ENCODE measurements around the gene RARS2. TPM values are rescaled to one million over a fixed set of nuclear protein-coding genes. Genes with fewer than 3 reads are reported as not detected.
A peak's percentile ranks its signal among the peaks of the same experiment; 100 is the strongest.

The RARS2 gene
- total and polyA plus RNA-seq, 2 donors from 2014 or later, result 23.4 to 31.7 TPM

- intact Hi-C loops (cut with DNase I), result no loop called here
- no peak overlapping the region for H3K9ac ChIP-seq (ENCODE audit: low read length in 3 of 3)
- TF ChIP-seq, protein P1, sequence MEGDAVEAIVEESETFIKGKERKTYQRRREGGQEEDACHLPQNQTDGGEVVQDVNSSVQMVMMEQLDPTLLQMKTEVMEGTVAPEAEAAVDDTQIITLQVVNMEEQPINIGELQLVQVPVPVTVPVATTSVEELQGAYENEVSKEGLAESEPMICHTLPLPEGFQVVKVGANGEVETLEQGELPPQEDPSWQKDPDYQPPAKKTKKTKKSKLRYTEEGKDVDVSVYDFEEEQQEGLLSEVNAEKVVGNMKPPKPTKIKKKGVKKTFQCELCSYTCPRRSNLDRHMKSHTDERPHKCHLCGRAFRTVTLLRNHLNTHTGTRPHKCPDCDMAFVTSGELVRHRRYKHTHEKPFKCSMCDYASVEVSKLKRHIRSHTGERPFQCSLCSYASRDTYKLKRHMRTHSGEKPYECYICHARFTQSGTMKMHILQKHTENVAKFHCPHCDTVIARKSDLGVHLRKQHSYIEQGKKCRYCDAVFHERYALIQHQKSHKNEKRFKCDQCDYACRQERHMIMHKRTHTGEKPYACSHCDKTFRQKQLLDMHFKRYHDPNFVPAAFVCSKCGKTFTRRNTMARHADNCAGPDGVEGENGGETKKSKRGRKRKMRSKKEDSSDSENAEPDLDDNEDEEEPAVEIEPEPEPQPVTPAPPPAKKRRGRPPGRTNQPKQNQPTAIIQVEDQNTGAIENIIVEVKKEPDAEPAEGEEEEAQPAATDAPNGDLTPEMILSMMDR (IDR thresholded peaks at IDR 0.05; ENCODE audit: borderline replicate concordance, extremely low read depth, insufficient read depth), result no peak
- H3K36me3 ChIP-seq (ENCODE audit: control insufficient read depth in 2 of 3, insufficient read depth in 3 of 3, low read length in 3 of 3), result no peaks in the 10 kb centered on the region
- H3K27ac ChIP-seq (ENCODE audit: low read depth in 2 of 2, low read length in 2 of 2), result no peak overlapping the region
- no peak for DNase-seq
- no peak for FAIRE-seq
- no peaks in the 10 kb centered on the region for H3K9me3 ChIP-seq (ENCODE audit: control insufficient read depth in 2 of 3, insufficient read depth in 1 of 3, low read length in 3 of 3)
- H3K27me3 ChIP-seq (ENCODE audit: control insufficient read depth, insufficient read depth, low read length), result no peaks in the 10 kb centered on the region
- peaks cover 0 to 3% (median 0%) of the 10 kb centered on the region in 3 donors for H3K4me1 ChIP-seq (ENCODE audit: control insufficient read depth in 2 of 3, insufficient read depth in 2 of 3, low read depth in 1 of 3, low read length in 3 of 3)
- no peak overlapping the region for H3K4me3 ChIP-seq (ENCODE audit: low read length in 3 of 3)
Measured at GRCh38 chr6:87573307-87574024, 16.3 kb downstream of the RARS2 start.

DNA sequence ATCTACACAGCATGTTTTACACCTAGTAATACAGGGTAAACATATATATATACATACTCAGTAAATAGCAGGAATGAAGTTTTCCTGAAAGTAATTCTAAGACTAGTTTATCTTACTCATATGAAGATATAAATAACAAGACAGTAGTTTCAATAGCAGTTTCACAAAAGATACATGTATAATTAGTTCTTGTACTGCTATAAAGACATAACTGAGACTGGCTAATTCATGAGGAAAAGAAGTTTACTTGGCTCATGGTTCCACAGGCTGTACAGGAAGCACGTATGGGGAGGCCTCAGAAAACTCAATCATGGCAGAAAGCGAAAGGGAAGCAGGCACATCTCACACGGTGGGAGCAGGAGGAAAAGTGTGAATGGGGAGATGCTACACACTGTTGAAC lies 16.9 kb downstream of the RARS2 start:
- FAIRE-seq (no peak), DNase-seq (no peak)
- no peak overlapping the region for H3K27ac ChIP-seq (ENCODE audit: low read depth in 2 of 2, low read length in 2 of 2)
- no peaks in the 10 kb centered on the region for H3K9me3 ChIP-seq (ENCODE audit: control insufficient read depth in 2 of 3, insufficient read depth in 1 of 3, low read length in 3 of 3)
- H3K9ac ChIP-seq (ENCODE audit: low read length in 3 of 3), result no peak overlapping the region
- H3K4me3 ChIP-seq (ENCODE audit: low read length in 3 of 3), result no peak overlapping the region
- intact Hi-C loops (cut with DNase I), result no loop called here
- no peaks in the 10 kb centered on the region for H3K36me3 ChIP-seq (ENCODE audit: control insufficient read depth in 2 of 3, insufficient read depth in 3 of 3, low read length in 3 of 3)
- H3K4me1 ChIP-seq (ENCODE audit: control insufficient read depth in 2 of 3, insufficient read depth in 2 of 3, low read depth in 1 of 3, low read length in 3 of 3), result peaks cover 0 to 3% (median 0%) of the 10 kb centered on the region in 3 donors
- no peaks in the 10 kb centered on the region for H3K27me3 ChIP-seq (ENCODE audit: control insufficient read depth, insufficient read depth, low read length)
- TF ChIP-seq, protein P1 (IDR thresholded peaks at IDR 0.05; ENCODE audit: borderline replicate concordance, extremely low read depth, insufficient read depth), result no peak

DNA sequence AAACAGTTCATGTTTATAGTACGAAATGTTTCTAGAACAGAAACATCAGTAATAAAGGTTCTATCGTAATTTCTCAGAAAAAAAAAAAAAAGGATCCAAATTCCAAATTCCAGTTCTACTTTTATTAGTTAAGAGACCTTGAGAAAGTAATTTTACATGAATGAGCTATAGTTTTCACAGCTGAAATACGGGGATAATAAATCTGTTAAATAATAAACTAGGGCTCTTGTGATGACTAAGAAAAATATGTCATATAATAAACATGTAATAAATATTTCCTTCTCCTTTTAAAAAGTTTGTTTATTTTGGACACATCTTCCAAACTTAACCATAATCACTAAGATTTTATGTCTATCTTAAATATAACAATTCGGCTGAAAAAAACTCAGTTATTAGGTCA lies 17.8 kb downstream of the RARS2 start:
- peaks cover 0 to 3% (median 0%) of the 10 kb centered on the region in 3 donors for H3K4me1 ChIP-seq (ENCODE audit: control insufficient read depth in 2 of 3, insufficient read depth in 2 of 3, low read depth in 1 of 3, low read length in 3 of 3)
- H3K9me3 ChIP-seq (ENCODE audit: control insufficient read depth in 2 of 3, insufficient read depth in 1 of 3, low read length in 3 of 3), result no peaks in the 10 kb centered on the region
- TF ChIP-seq, protein P1 (IDR thresholded peaks at IDR 0.05; ENCODE audit: borderline replicate concordance, extremely low read depth, insufficient read depth), result no peak
- peak in 1 of 5 donors; percentile 47 for DNase-seq
- no peak overlapping the region for H3K9ac ChIP-seq (ENCODE audit: low read length in 3 of 3)
- intact Hi-C loops (cut with DNase I), result no loop called here
- no peak overlapping the region for H3K27ac ChIP-seq (ENCODE audit: low read depth in 2 of 2, low read length in 2 of 2)
- H3K27me3 ChIP-seq (ENCODE audit: control insufficient read depth, insufficient read depth, low read length), result no peaks in the 10 kb centered on the region
- H3K36me3 ChIP-seq (ENCODE audit: control insufficient read depth in 2 of 3, insufficient read depth in 3 of 3, low read length in 3 of 3), result no peaks in the 10 kb centered on the region
- FAIRE-seq, result peak; percentile 74
- H3K4me3 ChIP-seq (ENCODE audit: low read length in 3 of 3), result no peak overlapping the region

Measured in kidney (tissue), 14 donors.